Stimulated activated CD4-positive, alpha-beta T cell treated with anti-CD3 and anti-CD28 coated beads, Interleukin-4, amount 100 ng/mL, for 24 hours (primary cell): Measurements from ENCODE around the gene CHMP6.

Experiments
- DNase-seq: peaks from one replicate; pipeline ENCODE4 v3.0.0-alpha.2; 2020

The CHMP6 gene

GRCh38 chr17:80971704-80972304, 19.8 kb upstream of the CHMP6 start:
- no peak for DNase-seq

- DNase-seq, result no peak
These were observed 14.9 kb upstream of the CHMP6 start for GRCh38 chr17:80976701-80977100.

- no peak for DNase-seq
These were observed 14.5 kb upstream of the CHMP6 start for GRCh38 chr17:80977172-80977571.

- no peak for DNase-seq
These were observed 12.8 kb upstream of the CHMP6 start for GRCh38 chr17:80978499-80979497.

GRCh38 chr17:80979547-80980378, 11.9 kb upstream of the CHMP6 start:
- DNase-seq, result no peak

GRCh38 chr17:80980397-80981061, 11.1 kb upstream of the CHMP6 start:
- no peak for DNase-seq

- no peak for DNase-seq
These were observed 10.4 kb upstream of the CHMP6 start for GRCh38 chr17:80981062-80981902.

GRCh38 chr17:80981929-80982425, 9.7 kb upstream of the CHMP6 start:
- DNase-seq, result no peak

- no peak for DNase-seq
These were observed 9.1 kb upstream of the CHMP6 start for GRCh38 chr17:80982426-80982974.

GRCh38 chr17:80983545-80983944, 8.1 kb upstream of the CHMP6 start:
- DNase-seq, result no peak

GRCh38 chr17:80984749-80985148, 6.9 kb upstream of the CHMP6 start:
- DNase-seq, result no peak

- DNase-seq, result no peak
These were observed 5.6 kb upstream of the CHMP6 start for GRCh38 chr17:80986046-80986445.

- DNase-seq, result no peak
These were observed 4.7 kb upstream of the CHMP6 start for GRCh38 chr17:80986816-80987475.

GRCh38 chr17:80987941-80988461, 3.6 kb upstream of the CHMP6 start:
- DNase-seq, result no peak

- no peak for DNase-seq
These were observed 2.1 kb upstream of the CHMP6 start for GRCh38 chr17:80989586-80989913.

GRCh38 chr17:80990921-80991644, 558 bp upstream of the CHMP6 start:
- DNase-seq, result no peak

- no peak for DNase-seq
These were observed 671 bp downstream of the CHMP6 start for GRCh38 chr17:80992077-80992947.

- DNase-seq, result no peak
These were observed 1.4 kb downstream of the CHMP6 start for GRCh38 chr17:80992948-80993624.
